ENCODE results near the gene CUEDC1. TPM values are rescaled to one million over a fixed set of nuclear protein-coding genes. Genes with fewer than 3 reads are reported as not detected.

The CUEDC1 gene
- polyA plus RNA-seq, 2 of the 4 experiments (the other 2 are of a cell fraction), result 44.3 to 90.6 TPM

- Histone ChIP-seq H3K4me1 (peaks cover 62% of the 10 kb centered on the region), H3K27ac (0 out of 6 replicates have a peak overlapping the region, but pooled peaks of 1 of the 2 experiments have one; percentile 13), H3K4me3 (no peak overlapping the region), H3K9me3 (no peaks in the 10 kb centered on the region), H3K4me2 (0 out of 3 replicates have a peak overlapping the region, but pooled peaks have one; percentile 2)
- TF ChIP-seq SMC3 (IDR thresholded peaks at IDR 0.05) (no peak), HOXB13 (CRISPR knock-in tag; IDR thresholded peaks at IDR 0.05; ENCODE audit: low read depth) (no peak), SREBF2 (IDR thresholded peaks at IDR 0.05) (no peak), BHLHE40 (IDR thresholded peaks at IDR 0.05; ENCODE audit: low read depth, low read length) (no peak), JUN (IDR thresholded peaks at IDR 0.05) (no peak)
- DNase-seq (ENCODE audit: low read depth in 1 of 2, low spot score in 1 of 2) (no peak), ATAC-seq (no peak), FAIRE-seq (peak; percentile 84)
- ChIA-PET CTCF (interaction anchor here (0.8 to 22.5 kb wide), 11 partner anchors 11 to 862 kb away, joined by 3 to 386 read pairs (median 3); partner anchors contain the start of genes CUEDC1 and MRPS23), POLR2A (interaction anchor here (0.8 kb wide), 1 partner anchor 17 kb away, joined by 3 read pairs; no protein-coding TSS in a partner anchor)
- WGBS (ENCODE audit: missing lambda C conversion rate), result 91% methylated on average over 14 of the region's 14 CpGs
Measured at GRCh38 chr17:57982452-57983170, 27.4 kb upstream of the CUEDC1 start.

DNA sequence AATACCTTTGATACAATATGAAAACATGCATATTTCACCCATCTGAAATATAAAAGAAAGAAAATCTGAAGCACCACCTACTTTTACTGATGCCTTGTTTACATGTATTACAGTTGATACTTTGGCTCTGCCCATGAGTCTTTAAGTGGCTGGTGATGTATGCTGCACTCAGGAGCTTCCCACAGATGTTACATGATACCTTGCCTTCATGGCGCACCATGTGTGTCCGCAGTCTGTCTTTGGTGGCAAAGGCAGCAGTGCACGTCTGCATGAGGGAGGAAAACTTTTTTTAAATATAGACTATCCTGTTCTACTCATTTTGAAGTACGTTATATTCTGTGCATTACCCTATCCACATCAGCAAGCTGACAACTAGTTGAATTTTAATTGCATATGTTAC is 25.3 kb upstream of the CUEDC1 start:
- ATAC-seq (no peak), DNase-seq (ENCODE audit: low read depth in 1 of 2, low spot score in 1 of 2) (no peak), FAIRE-seq (peak; percentile 39)
- Histone ChIP-seq H3K4me1 (peaks cover 70% of the 10 kb centered on the region), H3K9me3 (no peaks in the 10 kb centered on the region), H3K27ac (no peak overlapping the region), H3K4me3 (no peak overlapping the region), H3K4me2 (no peak overlapping the region)
- ChIA-PET CTCF (interaction anchor here (0.6 to 22.5 kb wide), 10 partner anchors 9 to 379 kb away, joined by 3 to 386 read pairs (median 4); partner anchors contain the start of genes CUEDC1 and SRSF1), POLR2A (no interaction called here)
- TF ChIP-seq MAZ (IDR thresholded peaks at IDR 0.05; ENCODE audit: borderline replicate concordance, low read depth, low read length), result no peak
- TF ChIP-seq, protein P1, sequence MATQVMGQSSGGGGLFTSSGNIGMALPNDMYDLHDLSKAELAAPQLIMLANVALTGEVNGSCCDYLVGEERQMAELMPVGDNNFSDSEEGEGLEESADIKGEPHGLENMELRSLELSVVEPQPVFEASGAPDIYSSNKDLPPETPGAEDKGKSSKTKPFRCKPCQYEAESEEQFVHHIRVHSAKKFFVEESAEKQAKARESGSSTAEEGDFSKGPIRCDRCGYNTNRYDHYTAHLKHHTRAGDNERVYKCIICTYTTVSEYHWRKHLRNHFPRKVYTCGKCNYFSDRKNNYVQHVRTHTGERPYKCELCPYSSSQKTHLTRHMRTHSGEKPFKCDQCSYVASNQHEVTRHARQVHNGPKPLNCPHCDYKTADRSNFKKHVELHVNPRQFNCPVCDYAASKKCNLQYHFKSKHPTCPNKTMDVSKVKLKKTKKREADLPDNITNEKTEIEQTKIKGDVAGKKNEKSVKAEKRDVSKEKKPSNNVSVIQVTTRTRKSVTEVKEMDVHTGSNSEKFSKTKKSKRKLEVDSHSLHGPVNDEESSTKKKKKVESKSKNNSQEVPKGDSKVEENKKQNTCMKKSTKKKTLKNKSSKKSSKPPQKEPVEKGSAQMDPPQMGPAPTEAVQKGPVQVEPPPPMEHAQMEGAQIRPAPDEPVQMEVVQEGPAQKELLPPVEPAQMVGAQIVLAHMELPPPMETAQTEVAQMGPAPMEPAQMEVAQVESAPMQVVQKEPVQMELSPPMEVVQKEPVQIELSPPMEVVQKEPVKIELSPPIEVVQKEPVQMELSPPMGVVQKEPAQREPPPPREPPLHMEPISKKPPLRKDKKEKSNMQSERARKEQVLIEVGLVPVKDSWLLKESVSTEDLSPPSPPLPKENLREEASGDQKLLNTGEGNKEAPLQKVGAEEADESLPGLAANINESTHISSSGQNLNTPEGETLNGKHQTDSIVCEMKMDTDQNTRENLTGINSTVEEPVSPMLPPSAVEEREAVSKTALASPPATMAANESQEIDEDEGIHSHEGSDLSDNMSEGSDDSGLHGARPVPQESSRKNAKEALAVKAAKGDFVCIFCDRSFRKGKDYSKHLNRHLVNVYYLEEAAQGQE (IDR thresholded peaks at IDR 0.05), result no peak
- no peak for TF ChIP-seq MYC (IDR thresholded peaks at IDR 0.05; ENCODE audit: borderline replicate concordance, low read length)
- no peak for TF ChIP-seq BHLHE40 (IDR thresholded peaks at IDR 0.05; ENCODE audit: low read depth, low read length)
- TF ChIP-seq CBX8 (IDR thresholded peaks at IDR 0.05), result no peak
- TF ChIP-seq POLR2A (IDR thresholded peaks at IDR 0.05; ENCODE audit: low read length), result no peak
- WGBS (ENCODE audit: missing lambda C conversion rate), result 91% methylated on average over 4 of the region's 4 CpGs

- CTCF ChIA-PET, result interaction anchor here (0.7 to 22.5 kb wide), 7 partner anchors 23 to 990 kb away, joined by 3 to 386 read pairs (median 3); partner anchors contain the start of genes CUEDC1 and SRSF1
- Histone ChIP-seq H3K4me1 (peaks cover 70% of the 10 kb centered on the region), H3K4me3 (no peak overlapping the region), H3K9me3 (no peaks in the 10 kb centered on the region), H3K27ac (peak overlapping the region in 1 of 2 experiments; percentile 20; a peak in 1 of 6 replicates), H3K4me2 (no peak overlapping the region)
- 23% methylated on average over 1 of the region's 1 CpG for WGBS (ENCODE audit: missing lambda C conversion rate)
- DNase-seq (ENCODE audit: low read depth in 1 of 2, low spot score in 1 of 2) (no peak), FAIRE-seq (no peak), ATAC-seq (no peak)
- POLR2A ChIA-PET, result interaction anchor here (0.7 to 1.2 kb wide), 3 partner anchors 78 to 257 kb away, joined by 3 to 4 read pairs (median 3); no protein-coding TSS in a partner anchor
- TF ChIP-seq ZSCAN20 (CRISPR knock-in tag; IDR thresholded peaks at IDR 0.05) (no peak), ZC3H11A (IDR thresholded peaks at IDR 0.05) (no peak), CBX2 (IDR thresholded peaks at IDR 0.05; ENCODE audit: borderline replicate concordance, low read depth) (no peak), HOXB13 (CRISPR knock-in tag; IDR thresholded peaks at IDR 0.05; ENCODE audit: low read depth) (no peak), PHF8 (IDR thresholded peaks at IDR 0.05; ENCODE audit: borderline replicate concordance, low read depth) (no peak)
- TF ChIP-seq, protein P2, sequence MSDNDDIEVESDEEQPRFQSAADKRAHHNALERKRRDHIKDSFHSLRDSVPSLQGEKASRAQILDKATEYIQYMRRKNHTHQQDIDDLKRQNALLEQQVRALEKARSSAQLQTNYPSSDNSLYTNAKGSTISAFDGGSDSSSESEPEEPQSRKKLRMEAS (IDR thresholded peaks at IDR 0.05), result no peak
Measured at GRCh38 chr17:57979076-57979475, 23.9 kb upstream of the CUEDC1 start.
